Activated CD4-positive, alpha-beta T cell treated with anti-CD3 and anti-CD28 coated beads, Interleukin-2, amount 50 U/mL, for 24 hours (primary cell): ENCODE measurements around the gene RRH.
"Not testable (repeated sequence)": the region's sequence is repeated elsewhere in the genome, so short reads cannot be mapped to it uniquely, and the experiment has no call there.

Experiments used
- DNase-seq, 2 donors: peaks; one replicate each; pipeline ENCODE4 v3.0.0-alpha.2; 2020; ENCODE audit warnings: low read depth in 1 of 2, low spot score in 1 of 2

The RRH gene

GRCh38 chr4:109836985-109837384 lies 9.2 kb downstream of the RRH start:
- DNase-seq = no peak

DNA sequence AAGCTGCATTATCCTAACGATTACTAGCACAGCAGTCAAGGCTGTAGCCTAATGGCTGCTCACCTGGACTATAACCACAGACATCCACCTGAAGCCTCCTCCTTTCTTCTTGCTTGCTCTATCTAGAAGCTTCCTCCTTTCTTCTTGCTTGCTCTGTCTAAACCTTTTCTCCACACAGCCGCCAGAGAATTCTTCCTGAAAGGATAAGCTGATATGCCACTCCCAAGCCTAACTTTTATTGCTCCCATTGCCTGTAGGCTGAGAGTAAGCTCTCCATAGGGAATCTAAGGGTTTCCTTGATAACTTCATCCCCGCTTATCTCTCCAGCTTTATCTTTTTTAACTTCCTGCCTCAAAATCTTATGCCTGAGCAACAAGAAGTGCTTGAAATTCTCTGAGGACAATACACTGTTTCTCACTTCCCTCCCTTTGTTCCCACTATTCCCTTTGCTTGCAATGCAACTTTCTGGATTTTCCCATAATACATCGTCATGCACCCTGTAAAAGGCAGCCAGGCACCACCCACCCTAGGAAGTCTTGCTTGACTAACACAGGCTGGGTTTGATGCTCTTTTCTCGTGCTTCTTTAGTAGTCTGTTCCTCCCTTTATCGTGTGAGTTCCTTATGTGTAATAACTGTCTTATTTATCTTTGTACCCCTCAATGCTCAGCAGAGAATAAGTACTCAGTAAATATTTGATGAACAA lies 18.8 kb downstream of the RRH start:
- no peak for DNase-seq

- DNase-seq = no peak
These were observed 20.2 kb downstream of the RRH start, which contains the start of gene LRIT3 for GRCh38 chr4:109847896-109848442. LRIT3 (plus strand) TSS chr4:109848107; CDS start chr4:109848202, 95 bp downstream.

GRCh38 chr4:109848501-109848900 lies 20.7 kb downstream of the RRH start:
- DNase-seq = no peak

- no peak for DNase-seq
These were observed 22.8 kb downstream of the RRH start for GRCh38 chr4:109850601-109851000.

DNA sequence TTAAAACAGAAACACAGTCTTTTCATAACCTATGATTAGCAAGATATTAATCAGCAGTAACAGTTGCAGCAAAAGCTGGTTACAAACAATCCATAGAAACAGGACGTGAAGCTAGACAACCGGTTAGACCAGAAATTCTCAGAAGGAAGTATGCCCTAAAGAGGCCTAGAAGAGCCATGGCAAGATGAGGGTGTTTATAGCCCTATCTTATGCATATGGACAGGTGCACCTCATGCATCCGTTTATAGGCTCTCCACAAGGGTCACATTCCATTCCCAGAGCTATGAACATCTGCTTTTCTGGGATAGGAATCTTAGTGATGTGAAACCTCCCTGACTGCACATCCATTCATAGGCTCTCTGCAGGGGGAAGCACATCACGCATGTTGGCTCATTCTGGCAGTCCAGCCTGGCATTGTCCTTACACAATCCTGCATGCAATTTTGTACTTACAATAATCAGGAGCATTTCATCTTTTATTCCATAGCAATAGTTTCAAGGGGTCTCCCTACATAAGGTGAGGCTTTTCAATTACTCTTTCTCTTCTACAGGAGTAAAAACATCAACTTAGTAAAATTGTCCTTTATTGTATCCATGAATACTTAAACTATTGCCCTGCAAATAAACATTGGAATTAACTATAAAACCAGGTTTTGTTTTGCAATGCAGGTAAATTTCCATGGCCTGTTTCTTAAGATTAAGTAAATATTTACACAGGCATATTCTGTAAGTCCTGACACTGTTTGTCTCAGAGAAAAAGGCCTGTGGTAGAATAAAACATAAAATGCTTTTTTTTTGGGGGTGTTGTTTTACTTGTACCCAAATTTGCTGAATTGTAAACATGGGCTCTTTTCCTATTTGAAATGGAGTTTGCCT lies 31.9 kb downstream of the RRH start:
- DNase-seq = not testable (repeated sequence)

- no peak for DNase-seq
These were observed 33.5 kb downstream of the RRH start for GRCh38 chr4:109861271-109861670.

DNA sequence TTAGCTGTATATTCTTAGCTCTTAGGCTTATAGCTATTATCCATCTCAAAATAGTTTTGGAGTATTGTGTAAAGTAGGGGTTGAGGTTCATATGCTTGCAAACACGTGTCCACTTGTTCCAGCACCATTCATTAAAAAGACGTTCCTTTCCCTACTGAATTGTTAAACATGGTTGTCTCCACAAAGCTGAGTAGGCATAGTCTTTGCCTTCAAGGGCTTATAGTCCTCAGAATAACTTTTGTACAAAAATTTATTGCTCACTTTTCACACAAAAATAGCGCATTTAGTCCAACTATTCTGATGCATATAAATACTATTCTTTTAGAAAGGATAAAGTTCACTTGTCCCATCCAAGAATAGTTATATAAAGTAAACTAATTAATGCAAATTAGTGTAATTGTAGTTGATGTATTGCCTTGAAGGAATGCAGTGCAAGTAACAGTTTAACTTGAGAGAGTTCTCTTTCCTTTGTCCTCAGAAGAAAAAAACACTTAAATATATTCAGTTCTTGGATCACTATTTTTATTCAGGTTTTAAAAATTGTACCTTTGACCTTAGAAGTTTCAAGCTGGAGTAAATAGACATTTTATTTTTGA lies 34.2 kb downstream of the RRH start:
- no peak for DNase-seq

DNA sequence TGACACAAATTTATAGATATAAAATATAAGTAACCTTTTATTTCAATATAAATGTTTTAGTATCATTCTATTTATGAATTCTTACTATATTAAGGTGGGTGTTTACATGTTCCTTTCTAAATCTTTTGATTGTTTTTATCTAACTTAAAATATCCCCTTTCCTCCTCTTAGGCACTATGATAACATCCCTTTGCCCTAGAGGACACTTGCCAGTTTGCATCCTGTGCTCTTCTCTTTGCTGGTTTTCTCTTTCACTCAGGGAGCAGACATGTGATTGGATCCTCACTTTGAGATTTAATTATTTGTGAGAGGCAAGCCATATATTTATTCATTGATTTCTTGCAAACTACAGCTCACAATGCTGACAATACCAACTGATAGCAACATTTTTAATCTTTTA lies 36.4 kb downstream of the RRH start:
- DNase-seq = no peak

GRCh38 chr4:109870061-109870460 lies 42.3 kb downstream of the RRH start:
- no peak for DNase-seq

DNA sequence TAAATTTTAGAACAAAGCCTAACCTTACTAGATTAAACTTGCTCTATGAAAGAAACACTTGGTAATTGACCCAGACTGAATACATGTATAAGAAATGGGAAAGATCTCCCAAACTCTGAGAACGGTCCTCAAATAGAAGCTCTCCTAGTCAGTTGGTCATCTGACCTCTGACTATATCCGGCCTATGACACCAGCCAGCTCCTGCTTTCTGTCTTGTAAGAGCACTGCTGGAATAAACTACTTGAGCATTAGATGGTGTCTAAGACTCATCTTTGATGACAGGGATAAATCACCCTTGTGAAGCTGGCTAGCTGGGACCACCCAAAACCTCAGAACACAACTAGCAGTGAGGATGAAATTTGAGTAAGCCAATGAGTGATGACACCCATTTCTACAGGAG lies 44.3 kb downstream of the RRH start:
- no peak for DNase-seq

- no peak for DNase-seq
These were observed 45.3 kb downstream of the RRH start for GRCh38 chr4:109872950-109873656.

DNA sequence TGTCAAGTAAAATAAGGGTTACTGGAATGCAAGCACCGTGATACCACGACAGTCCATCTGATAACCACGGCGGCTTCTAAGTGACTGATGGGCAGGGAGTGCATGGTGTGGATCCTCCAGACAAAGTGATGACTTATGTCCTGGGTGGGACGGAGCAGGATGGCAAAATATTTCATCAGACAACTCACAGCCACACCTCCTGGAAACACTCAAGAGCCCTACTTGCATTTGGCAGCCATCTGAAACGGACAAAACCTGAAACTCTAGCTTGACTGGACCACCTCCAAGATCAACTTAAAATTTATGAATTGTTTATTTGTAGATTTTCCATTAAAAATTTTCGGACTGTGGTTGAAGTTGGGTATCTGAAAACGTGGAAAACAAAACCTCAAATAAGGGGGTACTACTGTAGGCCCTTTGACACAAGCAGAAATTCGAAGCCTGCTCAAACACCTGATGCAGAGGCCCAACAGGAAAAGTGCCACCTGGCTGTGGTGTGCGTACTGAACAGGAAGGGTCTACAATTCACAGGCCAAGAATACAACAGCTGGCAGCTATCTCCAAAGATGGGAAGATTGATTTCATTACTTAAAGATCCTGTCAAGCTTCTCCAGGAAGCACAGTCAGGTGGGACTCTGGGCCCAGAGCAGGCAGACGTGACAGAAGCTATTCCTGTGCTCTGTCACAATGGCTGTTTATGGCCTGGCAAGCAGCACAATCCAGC lies 46.2 kb downstream of the RRH start:
- no peak for DNase-seq

DNA sequence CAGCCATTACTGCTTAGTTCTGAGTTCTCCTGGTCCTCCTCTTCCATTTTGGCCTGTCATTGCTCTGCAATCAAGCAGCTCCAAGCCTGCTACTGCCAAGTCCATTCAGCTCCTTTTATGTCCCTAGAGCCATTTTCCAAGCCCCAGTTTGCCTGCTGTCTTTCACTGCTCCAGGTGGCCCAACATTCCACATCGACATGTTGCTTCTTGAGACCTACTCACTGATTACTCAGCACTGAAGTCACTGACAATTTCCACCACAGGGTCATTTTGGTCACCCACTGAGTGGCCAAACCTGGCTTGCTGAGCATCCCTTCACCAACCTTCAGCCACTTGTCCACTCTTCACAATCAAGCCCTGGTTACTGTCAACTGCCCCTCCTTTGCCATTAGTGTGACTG lies 47.3 kb downstream of the RRH start:
- DNase-seq = no peak

- DNase-seq = not testable (repeated sequence)
These were observed 47.8 kb downstream of the RRH start for GRCh38 chr4:109875553-109875952.

DNA sequence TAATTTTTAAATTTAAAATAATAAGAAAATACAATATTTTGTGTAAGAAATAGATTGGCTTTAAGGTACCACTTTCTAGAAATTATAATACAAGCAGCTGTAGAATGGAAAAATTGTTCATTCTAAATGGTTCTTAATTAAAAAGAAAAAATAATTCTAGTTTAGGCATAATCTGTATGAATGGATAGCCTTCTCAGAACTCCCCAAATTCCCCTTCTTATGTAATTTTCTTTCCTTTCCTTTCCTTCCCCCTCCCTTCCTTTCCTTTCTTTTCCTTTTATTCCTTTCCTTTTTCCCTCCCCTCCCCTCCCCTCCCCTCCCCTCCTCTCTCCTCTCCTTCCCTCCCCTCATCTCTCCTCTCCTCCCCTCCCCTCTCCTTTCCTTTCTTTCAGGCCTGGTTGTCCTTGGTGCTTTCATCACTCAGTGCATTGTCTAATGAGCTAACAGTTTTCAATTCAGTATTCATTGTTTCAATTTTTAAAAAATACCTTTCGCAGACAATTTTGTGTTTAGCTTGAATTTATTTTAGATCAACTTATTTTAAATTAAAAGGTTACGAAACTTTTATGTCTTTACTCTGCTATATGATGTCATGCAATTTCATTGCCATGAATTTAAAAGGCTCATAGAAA lies 49.0 kb downstream of the RRH start:
- DNase-seq = no peak

DNA sequence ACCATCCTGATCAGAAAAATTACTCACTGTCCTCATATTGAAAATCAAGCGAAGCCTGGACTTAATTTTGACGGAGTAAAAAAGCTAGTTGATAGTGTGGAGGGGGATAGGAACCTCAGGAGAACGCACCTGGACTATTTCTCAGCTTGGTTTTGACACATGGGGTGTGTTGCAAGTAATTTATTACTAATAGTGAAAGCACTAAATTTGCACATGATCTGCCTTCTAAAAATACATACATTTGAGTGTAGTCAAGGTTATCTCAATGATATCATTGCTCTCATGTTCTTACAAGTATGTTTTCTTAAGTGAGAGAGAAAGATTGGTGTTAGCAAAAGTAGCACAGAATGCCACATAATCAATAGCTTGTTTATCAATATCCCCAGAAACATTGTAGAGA lies 49.6 kb downstream of the RRH start:
- DNase-seq = no peak

DNA sequence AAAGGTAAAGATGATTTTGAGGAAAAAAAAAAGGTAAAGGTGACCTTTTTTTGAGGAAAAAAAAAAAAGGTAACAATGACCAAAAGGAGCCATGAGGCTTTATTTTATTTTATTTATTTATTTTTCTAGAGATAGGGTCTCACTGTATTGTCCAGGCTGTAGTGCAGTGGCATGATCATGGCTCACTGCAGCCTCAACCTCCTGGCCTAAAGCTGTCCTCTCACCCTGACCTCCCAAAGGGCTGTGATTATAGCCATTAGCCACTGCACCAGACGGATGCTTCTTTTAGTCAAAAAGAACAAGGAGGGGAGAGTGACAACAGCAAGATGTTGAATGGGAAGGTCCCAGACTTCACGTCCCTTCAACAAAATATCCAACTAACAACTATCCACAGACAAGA lies 50.6 kb downstream of the RRH start:
- no peak for DNase-seq

GRCh38 chr4:109879081-109879480 lies 51.3 kb downstream of the RRH start:
- DNase-seq = no peak
